ENCODE measurements around the gene TEC. TPM values are rescaled to one million over a fixed set of nuclear protein-coding genes. Genes with fewer than 3 reads are reported as not detected.

TEC gene
- total RNA-seq, 1 experiment from 2014 or later: 0.06 TPM

GRCh38 chr4:48126621-48127020 is 143.0 kb downstream of the TEC start:
- no peak for DNase-seq (ENCODE audit: low spot score)

DNA sequence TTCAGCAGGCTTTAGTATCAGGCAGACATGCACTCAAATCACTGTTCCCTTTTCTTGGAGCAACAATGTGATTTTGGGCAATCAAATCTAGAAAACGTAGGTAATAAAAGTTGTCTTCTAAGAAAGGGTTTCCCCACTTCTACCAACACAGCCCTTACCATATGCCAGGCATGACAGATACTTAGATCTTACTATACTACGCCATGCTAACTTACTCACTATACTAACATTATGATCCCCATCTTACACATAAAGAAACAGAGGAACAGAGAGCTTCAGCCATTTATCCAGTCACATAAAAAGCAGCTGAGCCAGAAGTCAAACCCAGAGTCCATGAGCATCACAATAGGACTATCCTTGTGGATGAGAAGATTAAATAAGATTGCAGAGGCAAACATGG is 144.8 kb downstream of the TEC start:
- no peak for DNase-seq (ENCODE audit: low spot score)

DNA sequence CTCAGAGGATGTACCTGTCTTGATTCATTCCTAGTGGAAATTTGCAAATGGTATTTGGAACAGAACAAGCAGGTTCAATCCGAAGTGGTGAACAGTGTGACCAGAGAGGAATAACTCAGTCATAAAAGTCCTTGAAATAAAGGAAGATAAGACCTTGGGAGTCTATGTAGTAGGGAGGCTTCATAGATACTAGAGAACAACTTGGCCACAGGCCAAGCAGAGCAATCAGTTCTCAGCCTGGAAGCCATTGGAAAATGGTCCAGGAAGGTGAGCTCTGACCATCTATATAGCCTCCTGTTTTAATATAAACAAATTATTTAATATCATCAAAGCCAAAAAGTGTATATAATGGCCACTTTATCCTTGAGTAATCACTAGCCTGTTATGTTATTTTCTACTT is 146.9 kb downstream of the TEC start:
- no peak for DNase-seq (ENCODE audit: low spot score)

GRCh38 chr4:48121180-48121579 is 148.5 kb downstream of the TEC start:
- no peak for DNase-seq (ENCODE audit: low spot score)

- DNase-seq (ENCODE audit: low spot score): no peak
Observed at GRCh38 chr4:48120132-48120531, 149.5 kb downstream of the TEC start.

GRCh38 chr4:48119646-48120045 is 150.0 kb downstream of the TEC start:
- no peak for DNase-seq (ENCODE audit: low spot score)

- no peak for DNase-seq (ENCODE audit: low spot score)
Observed at GRCh38 chr4:48118081-48118480, 151.6 kb downstream of the TEC start.

DNA sequence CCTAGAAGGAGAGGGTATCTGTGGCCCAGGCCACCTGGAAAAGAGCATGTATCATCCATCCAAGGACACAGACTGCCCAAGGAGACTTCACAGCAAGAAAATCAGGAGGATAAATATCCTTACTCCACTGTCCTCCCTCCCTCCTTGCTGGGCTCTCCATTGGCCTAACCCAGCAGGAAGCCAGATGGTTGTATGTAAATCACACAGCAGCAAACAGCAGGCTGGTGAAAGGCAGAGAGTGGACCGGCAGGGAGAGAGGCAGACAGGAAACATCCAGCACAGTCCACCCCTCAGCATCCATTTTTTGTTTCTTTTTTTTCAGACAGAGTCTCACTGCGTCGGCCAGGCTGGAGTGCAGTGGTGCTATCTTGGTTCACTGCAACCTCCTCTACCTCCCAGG is 153.1 kb downstream of the TEC start:
- no peak for DNase-seq (ENCODE audit: low spot score)

DNA sequence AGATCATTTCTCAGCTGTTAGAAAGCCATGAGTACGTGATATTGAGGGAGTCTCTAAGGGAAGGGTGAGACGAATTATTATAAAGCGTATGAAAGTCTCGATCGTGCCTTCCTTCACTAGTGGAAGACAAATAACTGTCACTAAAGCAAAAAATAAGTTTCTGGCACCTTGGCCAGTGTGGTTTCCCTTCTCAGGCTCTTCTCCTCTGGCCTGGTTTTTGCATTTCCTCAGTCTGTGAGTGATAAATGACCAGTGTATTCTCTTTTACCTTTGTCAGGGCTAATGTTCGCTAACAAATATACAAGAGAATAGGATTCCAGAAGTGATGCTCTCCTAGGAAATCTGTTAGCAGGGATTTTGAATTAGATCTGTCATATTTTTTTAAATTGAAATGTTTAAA is 155.2 kb downstream of the TEC start:
- DNase-seq (ENCODE audit: low spot score): no peak

GRCh38 chr4:48112017-48112667 is 157.5 kb downstream of the TEC start:
- no peak for DNase-seq (ENCODE audit: low spot score)

- no peak for DNase-seq (ENCODE audit: low spot score)
Observed at GRCh38 chr4:48110452-48110978, 159.1 kb downstream of the TEC start.

GRCh38 chr4:48109413-48110263 is 160.0 kb downstream of the TEC start:
- DNase-seq (ENCODE audit: low spot score): peak; percentile 70

DNA sequence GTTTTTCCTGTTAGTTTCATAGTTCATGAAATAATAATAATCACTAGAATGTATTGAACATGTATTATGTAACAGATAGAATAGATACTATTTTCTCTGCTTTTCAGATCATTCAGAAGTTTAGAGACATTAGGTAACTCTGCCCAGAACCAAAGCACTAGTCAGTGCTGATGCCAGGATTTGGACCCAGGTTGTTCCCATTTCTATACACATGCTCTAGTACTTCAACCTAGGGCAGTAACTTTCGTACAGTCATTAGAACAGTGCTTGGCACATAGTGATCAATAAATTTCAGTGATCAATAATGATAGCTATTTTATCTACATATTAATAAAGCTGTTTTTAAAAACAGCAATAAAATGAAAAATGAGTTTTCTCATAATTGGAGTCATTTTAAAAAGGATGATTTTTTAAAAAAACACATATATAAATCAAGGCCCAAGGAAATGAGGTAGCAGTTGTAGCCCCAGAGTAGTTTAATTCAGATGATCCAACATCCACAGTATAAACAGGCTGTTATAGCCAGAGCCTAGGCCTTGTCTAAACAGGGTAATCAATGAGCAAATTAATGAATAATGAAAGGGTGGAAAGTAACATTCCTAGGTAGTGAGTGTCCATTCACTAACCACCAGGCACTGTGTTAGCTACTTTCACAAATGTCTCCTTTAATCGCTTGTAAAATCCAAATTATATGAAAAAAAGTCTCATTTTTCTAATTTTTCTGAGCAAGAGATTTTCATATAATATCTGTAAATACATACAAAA is 161.1 kb downstream of the TEC start:
- DNase-seq (ENCODE audit: low spot score): no peak

- DNase-seq (ENCODE audit: low spot score): no peak
Observed at GRCh38 chr4:48105230-48105629, 164.4 kb downstream of the TEC start.

DNA sequence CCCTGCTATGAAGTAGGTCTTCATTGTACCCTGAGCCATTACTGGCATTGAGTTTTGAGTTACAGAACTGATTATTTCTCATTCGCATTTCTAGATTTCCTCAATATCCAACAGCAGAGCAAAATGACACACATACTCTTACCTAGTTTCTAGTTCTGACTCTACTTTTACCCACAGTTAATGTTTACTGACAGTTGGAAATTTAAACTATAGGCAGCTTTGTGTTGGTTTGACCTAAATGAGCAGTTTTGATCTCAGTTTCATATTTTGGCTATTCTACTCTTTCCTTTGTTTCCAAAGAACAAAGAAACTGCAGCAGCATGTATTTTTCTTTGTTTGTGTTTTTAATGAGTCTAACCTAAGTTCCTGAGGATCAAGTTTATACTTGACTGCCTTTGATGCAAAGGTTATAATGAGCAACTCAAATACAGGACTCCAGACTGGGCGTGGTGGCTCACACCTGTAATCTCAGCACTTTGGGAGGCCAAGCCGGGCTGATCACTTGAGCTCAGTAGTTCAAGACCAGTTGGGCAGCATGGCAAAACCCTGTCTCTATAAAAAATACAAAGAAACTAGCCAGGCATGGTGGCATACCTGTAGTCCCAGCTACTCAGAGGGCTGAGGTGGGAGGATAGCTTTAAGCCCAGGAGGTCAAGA is 166.0 kb downstream of the TEC start:
- no peak for DNase-seq (ENCODE audit: low spot score)

DNA sequence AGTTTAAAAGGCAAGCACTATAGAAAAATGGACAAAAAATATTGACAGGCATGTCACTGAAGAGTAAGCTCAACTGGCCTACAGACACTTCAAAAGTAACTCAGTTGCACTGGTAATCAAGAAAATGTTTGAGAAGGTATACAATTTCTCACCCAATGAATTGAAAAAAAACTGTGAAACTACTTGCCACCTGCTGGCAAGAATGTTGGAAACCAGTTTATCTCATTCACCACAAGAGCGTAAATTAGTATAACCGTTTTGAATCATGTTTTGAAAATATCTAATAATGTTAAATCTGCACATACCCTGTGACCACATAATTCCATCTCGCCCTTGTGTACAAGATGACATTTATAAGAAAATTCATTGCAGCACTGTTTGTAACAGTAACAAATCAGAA is 167.3 kb downstream of the TEC start:
- DNase-seq (ENCODE audit: low spot score): no peak

- no peak for DNase-seq (ENCODE audit: low spot score)
Observed at GRCh38 chr4:48100256-48100655, 169.4 kb downstream of the TEC start.

DNA sequence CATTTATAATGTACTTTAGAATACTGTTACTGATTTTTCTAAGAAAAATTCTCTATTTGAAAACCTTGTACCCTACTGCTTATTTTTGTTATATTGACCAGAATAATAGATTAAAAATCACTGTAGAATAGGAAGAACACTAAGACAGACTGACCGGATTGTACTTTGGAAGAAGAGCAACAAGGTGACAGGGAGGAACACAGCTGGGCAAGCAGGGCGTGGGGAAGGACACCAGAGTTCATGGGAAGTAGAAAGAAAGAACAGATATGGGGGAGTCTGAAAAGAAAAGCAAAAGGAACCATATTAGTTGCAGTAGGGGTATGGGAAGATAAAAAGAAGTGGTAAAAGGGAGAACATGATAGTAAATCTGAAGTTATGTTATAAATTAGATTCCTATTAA is 174.2 kb downstream of the TEC start:
- no peak for DNase-seq (ENCODE audit: low spot score)

DNA sequence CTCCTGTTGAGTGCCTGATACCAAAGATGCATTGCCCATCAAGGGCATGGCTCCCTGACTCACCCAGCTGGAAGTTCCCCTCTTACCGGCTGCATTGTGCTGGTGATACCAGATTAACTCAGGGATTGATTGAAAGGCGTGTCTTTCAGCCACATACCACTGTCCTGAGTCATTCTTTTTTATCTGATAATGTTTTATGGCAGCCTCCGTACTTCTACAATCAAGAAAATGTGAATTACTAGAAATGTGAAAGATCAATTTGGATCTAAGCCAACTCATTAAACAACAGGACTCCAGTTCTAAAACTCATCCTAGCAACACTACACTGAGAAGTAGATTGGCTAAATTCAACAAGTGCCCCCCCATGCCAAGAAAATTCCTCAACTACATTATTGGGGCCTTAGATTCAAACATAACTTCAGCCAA is 175.6 kb downstream of the TEC start:
- DNase-seq (ENCODE audit: low spot score): no peak

DNA sequence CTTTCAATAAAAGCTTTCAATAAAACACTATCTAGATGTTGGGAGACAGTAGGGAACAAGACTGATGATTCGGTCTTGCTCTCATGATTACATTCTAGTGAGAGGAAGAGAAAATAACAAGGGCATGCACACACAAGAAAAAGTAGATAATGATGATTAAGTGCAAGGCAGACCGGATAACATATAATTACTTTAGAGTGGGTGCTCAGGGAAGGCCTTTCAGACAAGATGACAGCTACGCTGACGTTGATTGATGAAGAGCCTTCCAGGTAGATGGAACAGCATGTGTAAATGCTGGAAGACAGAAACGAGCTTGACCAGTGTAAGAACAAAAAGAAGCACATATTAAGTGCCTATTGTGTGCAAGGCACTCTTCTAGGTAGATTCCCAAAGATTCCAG is 179.0 kb downstream of the TEC start:
- no peak for DNase-seq (ENCODE audit: low spot score)

GRCh38 chr4:48085821-48086589 is 183.6 kb downstream of the TEC start:
- no peak for DNase-seq (ENCODE audit: low spot score)
